Loucy (cell line): Measurements from ENCODE around the gene MYADML2.

ENCODE experiments used
- H2AFZ ChIP-seq: fragments of 200-600 bp; sonication (generic); 2 replicates; pipeline ENCODE4 v1.6.0; 2016; ENCODE audit warnings: antibody characterized with exemption, mild to moderate bottlenecking, low read length, moderate library complexity
- H3F3A ChIP-seq: fragments of 200-600 bp; 2 replicates; pipeline ENCODE4 v1.6.0; 2016; ENCODE audit warnings: antibody characterized with exemption, low read depth, mild to moderate bottlenecking
- H3K27me3 ChIP-seq: fragments of 200-600 bp; sonication (generic); 2 replicates; pipeline ENCODE4 v1.6.1; 2014; ENCODE audit warnings: low read length, mild to moderate bottlenecking; ENCODE audit not compliant: insufficient read depth, poor library complexity, severe bottlenecking
- H3K36me3 ChIP-seq: fragments of 200-600 bp; sonication (generic); 2 replicates; pipeline ENCODE4 v1.6.1; 2016; ENCODE audit warnings: low read length; ENCODE audit not compliant: insufficient read depth
- H3K4me1 ChIP-seq: fragments of 200-600 bp; sonication (generic); 2 replicates; pipeline ENCODE4 v1.5.1; 2014; ENCODE audit warnings: low read length, mild to moderate bottlenecking; ENCODE audit not compliant: insufficient read depth, poor library complexity, severe bottlenecking
- H3K4me2 ChIP-seq: fragments of 200-600 bp; sonication (generic); 2 replicates; pipeline ENCODE4 v1.6.0; 2014; ENCODE audit warnings: antibody characterized with exemption, low read length, low read depth, mild to moderate bottlenecking; ENCODE audit not compliant: poor library complexity, severe bottlenecking
- H3K4me3 ChIP-seq: fragments of 200-600 bp; sonication (generic); 2 replicates; pipeline ENCODE4 v1.5.1; 2014; ENCODE audit warnings: low read length, mild to moderate bottlenecking, mixed read lengths; ENCODE audit not compliant: poor library complexity, severe bottlenecking
- H3K79me2 ChIP-seq: fragments of 200-600 bp; sonication (generic); 2 replicates; pipeline ENCODE4 v1.6.1; 2014; ENCODE audit warnings: low read length; ENCODE audit not compliant: insufficient read depth
- H3K9ac ChIP-seq: fragments of 200-600 bp; sonication (generic); 2 replicates; pipeline ENCODE4 v1.6.0; 2014; ENCODE audit warnings: mild to moderate bottlenecking, low read depth, low read length, moderate library complexity; ENCODE audit not compliant: poor library complexity, severe bottlenecking
- H3K9me2 ChIP-seq: fragments of 200-600 bp; sonication (generic); replicated peaks from 2 replicates; pipeline ENCODE4 v1.6.1; 2016; ENCODE audit warnings: low read depth, low read length, mixed read lengths
- H3K9me3 ChIP-seq: fragments of 200-600 bp; sonication (generic); 2 replicates; pipeline ENCODE4 v1.6.1; 2014; ENCODE audit warnings: mild to moderate bottlenecking, antibody characterized with exemption, low read length, low read depth; ENCODE audit not compliant: insufficient read depth
- H4K20me1 ChIP-seq: fragments of 200-600 bp; sonication (generic); 2 replicates; pipeline ENCODE4 v1.6.0; 2014; ENCODE audit warnings: antibody characterized with exemption, low read length, mild to moderate bottlenecking; ENCODE audit not compliant: insufficient read depth, poor library complexity, severe bottlenecking
- CTCF ChIP-seq: fragments of 200-600 bp; sonication (generic); conservative IDR thresholded peaks from 2 replicates; pipeline ENCODE4 v1.5.1; 2014; ENCODE audit warnings: mild to moderate bottlenecking, antibody characterized with exemption, low read length
- EZH2phosphoT487 ChIP-seq: fragments of 200-600 bp; IDR thresholded peaks from 2 replicates; pipeline ENCODE4 v1.6.1; 2018; ENCODE audit warnings: antibody characterized with exemption, mild to moderate bottlenecking, moderate library complexity, borderline replicate concordance

Gene MYADML2

DNA sequence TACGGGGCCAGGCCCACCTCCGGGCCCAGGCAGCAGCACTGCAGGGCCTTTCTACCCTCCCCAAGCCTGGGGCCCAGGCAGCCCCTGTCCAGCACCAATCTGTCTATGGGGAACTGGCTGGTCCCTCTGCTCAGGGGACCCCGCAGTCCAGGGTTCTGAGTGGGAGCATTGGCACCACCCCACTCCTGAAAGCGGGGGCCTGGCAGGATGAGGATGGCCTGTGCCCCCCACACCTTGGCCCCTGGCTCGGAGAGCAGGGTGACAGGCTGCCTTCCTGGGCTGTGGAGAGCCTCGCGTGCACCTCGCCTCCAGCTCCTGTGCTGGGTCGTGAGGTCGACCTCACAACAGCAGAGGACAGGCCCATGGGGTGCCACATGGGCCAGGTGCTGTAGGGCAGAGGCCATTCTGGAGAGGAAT lies 43.6 kb downstream of the MYADML2 start:
- Histone ChIP-seq H3K9me3 (no peaks in the 10 kb centered on the region), H3F3A (no peaks in the 10 kb centered on the region; the same call in 1 of the 2 replicates), H3K4me2 (no peak overlapping the region), H3K36me3 (peaks cover 3% of the 10 kb centered on the region; the same call in 1 of the 2 replicates), H3K4me3 (no peak overlapping the region), H3K27me3 (no peaks in the 10 kb centered on the region), H3K4me1 (no peaks in the 10 kb centered on the region), H4K20me1 (no peaks in the 10 kb centered on the region), H3K9ac (no peak overlapping the region), H2AFZ (no peak overlapping the region), H3K79me2 (no peaks in the 10 kb centered on the region), H3K9me2 (no peaks in the 10 kb centered on the region)
- TF ChIP-seq EZH2phosphoT487 (no peak), CTCF (no peak)

DNA sequence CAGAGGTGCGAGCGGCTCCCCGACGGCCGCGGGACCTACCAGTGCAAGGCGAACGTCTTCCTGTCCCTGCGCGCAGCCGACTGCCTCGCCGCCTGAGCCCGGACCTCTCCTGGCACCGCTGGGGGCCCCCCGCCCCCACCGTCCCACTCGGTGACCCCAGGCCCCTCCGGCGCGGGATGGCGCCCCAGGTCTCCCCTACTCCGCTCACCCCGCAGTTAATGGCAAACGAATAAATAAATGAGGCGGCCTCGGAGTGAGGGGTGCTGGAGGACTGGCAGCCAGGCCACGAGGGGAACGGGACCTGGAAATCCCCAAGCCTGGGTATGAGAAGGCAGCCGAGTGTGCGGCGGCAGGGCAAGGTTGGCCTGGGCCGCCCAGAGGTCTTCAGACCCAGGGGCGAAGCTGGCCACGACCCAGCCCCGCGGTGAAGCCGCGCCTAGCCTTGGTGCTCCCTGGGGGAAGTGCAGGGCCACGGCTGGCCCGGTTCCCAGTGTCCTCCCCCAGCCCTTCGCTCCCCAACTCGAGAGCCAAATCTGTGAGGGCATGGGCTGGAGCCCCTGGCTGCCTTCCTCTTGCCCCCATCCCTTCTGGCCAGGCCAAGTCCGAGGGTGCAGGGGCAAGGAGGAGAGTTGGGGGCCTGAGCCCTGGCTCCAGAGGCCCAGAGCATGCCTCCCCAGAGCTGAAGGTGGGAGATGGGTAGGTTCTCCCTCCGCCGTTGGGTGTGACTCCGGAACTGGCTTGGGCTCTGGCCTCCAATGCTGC lies 44.2 kb downstream of the MYADML2 start:
- Histone ChIP-seq H4K20me1 (no peaks in the 10 kb centered on the region), H3K79me2 (no peaks in the 10 kb centered on the region), H3K4me2 (no peak overlapping the region), H3K4me3 (no peak overlapping the region), H3K27me3 (no peaks in the 10 kb centered on the region), H3K4me1 (no peaks in the 10 kb centered on the region), H3F3A (no peaks in the 10 kb centered on the region; the same call in 1 of the 2 replicates), H3K9ac (no peak overlapping the region), H3K36me3 (no peaks in the 10 kb centered on the region; the same call in 1 of the 2 replicates), H3K9me2 (no peaks in the 10 kb centered on the region), H3K9me3 (no peaks in the 10 kb centered on the region), H2AFZ (no peak overlapping the region)
- TF ChIP-seq CTCF (no peak), EZH2phosphoT487 (no peak)

GRCh38 chr17:81902023-81902652 lies 44.9 kb downstream of the MYADML2 start, which contains the start of gene NPB:
Gene NPB, plus strand, starts transcription at chr17:81902238. Its CDS starts 40 bp downstream, at chr17:81902278.
- no peak within 1 kb of the TSS for H2AFZ ChIP-seq
- H3F3A ChIP-seq, result no peaks in the 10 kb centered on the region; the same call in 1 of the 2 replicates
- no peak within 1 kb of the TSS for H3K4me3 ChIP-seq
- no peaks in the 10 kb centered on the region for H3K27me3 ChIP-seq
- H3K9me2 ChIP-seq, result no peaks in the 10 kb centered on the region
- no peak for TF ChIP-seq EZH2phosphoT487
- TF ChIP-seq CTCF, result no peak
- H3K9me3 ChIP-seq, result no peaks in the 10 kb centered on the region
- H3K36me3 ChIP-seq, result no peaks in the 10 kb centered on the region; the same call in 1 of the 2 replicates
- no peaks in the 10 kb centered on the region for H4K20me1 ChIP-seq
- no peaks in the 10 kb centered on the region for H3K79me2 ChIP-seq
- H3K4me1 ChIP-seq, result no peaks in the 10 kb centered on the region
- no peak within 1 kb of the TSS for H3K9ac ChIP-seq
- no peak within 1 kb of the TSS for H3K4me2 ChIP-seq
